Chondrocyte (in vitro differentiated cells): ENCODE results near the gene NRIP2. TPM values are rescaled to one million over a fixed set of nuclear protein-coding genes. Genes with fewer than 3 reads are reported as not detected.
A peak's percentile ranks its signal among the peaks of the same experiment; 100 is the strongest.

Source experiments
- DNase-seq: peaks from one replicate; pipeline ENCODE4 v3.0.0; 2021; ENCODE audit warnings: mixed read lengths, low spot score
- H3K27ac Mint-ChIP-seq: one replicate; pipeline ENCODE4 v1.8.0; 2021; ENCODE audit warnings: mild to moderate bottlenecking, moderate library complexity, mixed read lengths; ENCODE audit not compliant: unreplicated experiment
- H3K27me3 Mint-ChIP-seq: 2 replicates; pipeline ENCODE4 v1.8.0; 2021; ENCODE audit warnings: low read depth, mixed read lengths
- H3K36me3 Mint-ChIP-seq: 2 replicates; pipeline ENCODE4 v1.8.0; 2021; ENCODE audit warnings: low read depth, mixed read lengths
- H3K4me1 Mint-ChIP-seq: 2 replicates; pipeline ENCODE4 v1.8.0; 2021; ENCODE audit warnings: low read depth, mild to moderate bottlenecking, mixed read lengths
- H3K4me3 Mint-ChIP-seq: one replicate; pipeline ENCODE4 v1.8.0; 2021; ENCODE audit warnings: mild to moderate bottlenecking, moderate library complexity, mixed read lengths; ENCODE audit not compliant: unreplicated experiment
- H3K9me3 Mint-ChIP-seq: 2 replicates; pipeline ENCODE4 v1.8.0; 2021; ENCODE audit warnings: low read depth, mixed read lengths
- total RNA-seq: library from RNA; stranded (reverse); gene quantifications from 3 replicates; pipeline ENCODE4 v1.2.1, GENCODE V29; 2021
- TF ChIP-seq, protein P1 (sequence below): fragments of 200-600 bp; sonication (generic); IDR thresholded peaks from 2 replicates; pipeline ENCODE4 v1.5.0; 2021; ENCODE audit warnings: antibody characterized with exemption, mild to moderate bottlenecking, moderate library complexity

NRIP2 gene
- total RNA-seq, 1 donor from 2014 or later = 0.25 TPM

DNA sequence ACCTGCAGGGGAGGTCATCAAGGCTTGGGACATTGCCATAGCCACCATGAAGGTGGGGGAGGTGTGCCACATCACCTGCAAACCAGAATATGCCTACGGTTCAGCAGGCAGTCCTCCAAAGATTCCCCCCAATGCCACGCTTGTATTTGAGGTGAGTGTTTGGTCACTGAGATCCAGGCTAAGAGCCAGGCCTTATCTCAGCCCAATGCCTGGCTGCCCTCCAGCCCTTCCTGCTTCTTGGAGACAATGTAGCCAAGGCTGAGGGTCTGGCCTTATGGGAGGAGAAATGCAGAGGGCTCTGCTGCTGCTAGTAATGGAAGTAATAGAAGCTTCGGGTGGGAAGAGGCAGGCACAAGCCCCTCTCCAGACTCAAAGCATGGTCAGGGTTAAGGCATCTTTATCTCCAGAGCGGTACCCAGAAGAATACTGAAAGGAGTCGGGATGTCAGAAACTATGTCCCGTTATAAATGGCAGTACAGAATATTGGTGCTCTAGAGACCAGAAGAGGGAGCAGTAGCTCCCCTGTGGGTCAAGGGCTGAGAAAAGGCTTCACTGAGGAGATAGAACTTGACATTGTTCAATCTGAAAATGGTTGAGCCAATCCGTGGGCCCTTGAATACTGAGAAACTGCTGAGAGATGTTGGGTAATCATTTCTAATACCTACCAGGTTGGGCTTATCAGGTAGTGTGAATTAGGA, 37.0 kb downstream of the NRIP2 start:
- Mint-ChIP-seq H3K27me3 (no peaks in the 10 kb centered on the region), H3K4me1 (peaks cover 18% of the 10 kb centered on the region), H3K27ac (no peak overlapping the region), H3K4me3 (no peak overlapping the region), H3K9me3 (no peaks in the 10 kb centered on the region), H3K36me3 (peaks cover 31% of the 10 kb centered on the region)
- TF ChIP-seq, protein P1, sequence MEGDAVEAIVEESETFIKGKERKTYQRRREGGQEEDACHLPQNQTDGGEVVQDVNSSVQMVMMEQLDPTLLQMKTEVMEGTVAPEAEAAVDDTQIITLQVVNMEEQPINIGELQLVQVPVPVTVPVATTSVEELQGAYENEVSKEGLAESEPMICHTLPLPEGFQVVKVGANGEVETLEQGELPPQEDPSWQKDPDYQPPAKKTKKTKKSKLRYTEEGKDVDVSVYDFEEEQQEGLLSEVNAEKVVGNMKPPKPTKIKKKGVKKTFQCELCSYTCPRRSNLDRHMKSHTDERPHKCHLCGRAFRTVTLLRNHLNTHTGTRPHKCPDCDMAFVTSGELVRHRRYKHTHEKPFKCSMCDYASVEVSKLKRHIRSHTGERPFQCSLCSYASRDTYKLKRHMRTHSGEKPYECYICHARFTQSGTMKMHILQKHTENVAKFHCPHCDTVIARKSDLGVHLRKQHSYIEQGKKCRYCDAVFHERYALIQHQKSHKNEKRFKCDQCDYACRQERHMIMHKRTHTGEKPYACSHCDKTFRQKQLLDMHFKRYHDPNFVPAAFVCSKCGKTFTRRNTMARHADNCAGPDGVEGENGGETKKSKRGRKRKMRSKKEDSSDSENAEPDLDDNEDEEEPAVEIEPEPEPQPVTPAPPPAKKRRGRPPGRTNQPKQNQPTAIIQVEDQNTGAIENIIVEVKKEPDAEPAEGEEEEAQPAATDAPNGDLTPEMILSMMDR = peak; percentile 52
- DNase-seq = no peak

DNA sequence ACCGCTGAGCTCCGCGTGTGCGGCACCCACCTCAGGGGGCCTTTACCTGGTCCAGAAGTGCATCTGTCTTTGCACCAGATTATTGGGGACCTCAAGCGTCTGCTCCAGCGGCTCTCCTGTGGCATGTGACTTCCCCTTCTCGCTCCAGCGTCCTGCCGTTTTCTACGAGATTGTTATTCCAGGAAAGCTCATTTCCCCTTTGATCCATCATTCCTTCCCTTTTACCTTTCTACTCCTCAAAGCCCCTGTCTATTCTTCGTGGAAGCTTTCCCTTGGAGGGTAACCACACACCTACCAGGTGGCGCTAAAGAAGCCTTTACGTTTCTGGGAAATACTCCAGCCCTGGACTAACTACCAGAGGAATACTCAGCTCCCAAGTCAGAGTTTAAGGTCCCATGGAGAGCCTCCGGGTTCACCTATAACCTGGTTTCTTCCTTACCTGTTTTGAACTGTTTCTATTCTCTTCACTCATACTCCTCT, 38.6 kb downstream of the NRIP2 start:
- peak overlapping the region; percentile 87 for H3K4me3 Mint-ChIP-seq
- H3K27me3 Mint-ChIP-seq = no peaks in the 10 kb centered on the region
- peaks cover 27% of the 10 kb centered on the region for H3K36me3 Mint-ChIP-seq
- H3K4me1 Mint-ChIP-seq = peaks cover 16% of the 10 kb centered on the region
- no peaks in the 10 kb centered on the region for H3K9me3 Mint-ChIP-seq
- no peak for DNase-seq
- TF ChIP-seq, protein P1 = peak; percentile 43
- peak overlapping the region; percentile 69 for H3K27ac Mint-ChIP-seq

DNA sequence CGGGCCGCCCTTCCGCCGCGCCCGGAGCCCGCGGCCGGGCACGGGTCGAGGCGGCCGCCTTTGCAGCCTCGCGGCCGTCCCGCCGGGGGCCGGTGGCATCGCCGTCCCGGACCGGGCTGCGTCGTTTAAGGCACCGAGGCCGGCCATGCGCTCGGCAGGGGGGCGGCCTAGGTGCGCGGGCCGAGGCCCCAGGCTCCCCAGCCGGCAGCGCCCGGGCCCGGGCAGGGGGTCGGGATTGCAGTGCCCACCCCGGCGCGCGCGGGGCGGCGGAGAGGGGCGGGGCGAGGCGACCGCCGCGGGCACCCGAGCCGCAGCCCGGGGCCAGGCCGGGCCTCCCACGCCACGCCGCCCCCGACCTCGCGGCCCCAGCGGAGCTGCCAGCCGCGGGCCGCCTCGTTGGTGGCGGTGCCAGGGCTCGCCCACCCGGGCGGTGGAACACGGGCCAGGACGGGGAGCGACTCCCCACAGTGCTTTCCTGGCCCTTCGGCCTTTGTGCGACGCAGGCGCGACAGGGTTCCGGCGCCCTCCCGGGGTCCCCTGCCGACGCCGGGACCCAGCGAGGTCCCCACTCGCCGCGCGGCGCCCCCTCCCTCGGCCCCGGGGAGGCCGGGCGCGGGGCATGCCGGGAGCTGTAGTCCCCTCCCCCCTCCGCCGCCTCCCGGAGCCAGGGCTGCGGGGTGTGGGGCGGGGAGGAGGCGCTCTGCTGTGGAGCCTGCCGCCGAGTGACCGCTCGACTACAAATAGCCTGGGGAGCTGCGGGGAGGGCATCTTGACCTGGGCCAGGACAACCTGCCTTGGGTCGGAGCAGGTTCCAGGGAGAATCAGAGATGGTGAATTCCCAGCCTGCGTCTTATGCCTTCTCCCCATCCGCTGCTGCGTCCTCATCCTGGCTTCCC, 39.3 kb downstream of the NRIP2 start:
- peaks cover 24% of the 10 kb centered on the region for H3K36me3 Mint-ChIP-seq
- peak overlapping the region; percentile 69 for H3K27ac Mint-ChIP-seq
- no peaks in the 10 kb centered on the region for H3K27me3 Mint-ChIP-seq
- TF ChIP-seq, protein P1 = no peak
- H3K4me1 Mint-ChIP-seq = peaks cover 16% of the 10 kb centered on the region
- peak overlapping the region; percentile 87 for H3K4me3 Mint-ChIP-seq
- no peak for DNase-seq
- H3K9me3 Mint-ChIP-seq = no peaks in the 10 kb centered on the region

DNA sequence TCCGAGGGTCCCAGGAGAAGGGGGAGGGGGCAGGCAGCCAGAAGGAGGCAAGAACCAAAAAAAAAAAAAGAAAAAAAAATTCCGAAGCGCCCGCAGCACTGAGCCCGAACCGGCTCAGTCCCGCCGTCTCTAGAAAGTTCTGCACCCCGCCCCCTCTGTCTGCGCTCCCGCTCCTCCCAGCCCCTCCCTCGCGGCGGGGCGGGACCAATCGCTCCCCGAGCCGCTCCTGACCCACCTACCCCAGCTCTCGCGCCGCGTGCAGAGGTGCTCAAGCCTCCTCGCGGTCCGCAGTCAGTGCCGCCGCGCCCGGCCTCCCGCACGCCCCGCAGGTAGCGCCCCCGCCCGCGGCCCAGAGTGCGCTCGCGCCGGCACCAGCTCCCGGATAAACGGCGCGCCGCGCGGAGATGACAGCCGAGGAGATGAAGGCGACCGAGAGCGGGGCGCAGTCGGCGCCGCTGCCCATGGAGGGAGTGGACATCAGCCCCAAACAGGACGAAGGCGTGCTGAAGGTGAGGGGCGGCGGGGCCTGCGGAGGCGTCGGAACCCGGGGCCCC, 40.0 kb downstream of the NRIP2 start, which contains the start of gene FKBP4:
FKBP4 (plus strand) TSS at position 235 of the 554 bp plus-strand sequence; CDS start at position 405, 170 bp downstream.
- Mint-ChIP-seq H3K9me3 (no peaks in the 10 kb centered on the region), H3K27ac (peak within 1 kb of the TSS; percentile 32), H3K27me3 (no peaks in the 10 kb centered on the region), H3K36me3 (peaks cover 18% of the 10 kb centered on the region), H3K4me3 (peak within 1 kb of the TSS; percentile 87), H3K4me1 (peaks cover 16% of the 10 kb centered on the region)
- DNase-seq = no peak
- TF ChIP-seq, protein P1 = peak; percentile 22
